Tibial nerve (tissue), 4 donors: ENCODE data around the gene WDR73. TPM values are rescaled to one million over a fixed set of nuclear protein-coding genes. Genes with fewer than 3 reads are reported as not detected.

Experiments
- DNase-seq, 2 donors: peaks; one replicate each; pipeline ENCODE4 v3.0.0-alpha.2; 2019; ENCODE audit warnings: low spot score in 2 of 2
- H3K27ac ChIP-seq, 4 donors: fragments of 200-600 bp; sonication (generic) in 3 of 4; one replicate each; pipeline ENCODE4 v1.5.1; 2017 to 2019; ENCODE audit warnings: mild to moderate bottlenecking in 1 of 4
- H3K27me3 ChIP-seq, 2 donors: fragments of 200-600 bp; sonication (generic) in 1 of 2; one replicate each; pipeline versions ENCODE4 v1.5.1 to v1.6.0; 2017 to 2019
- H3K36me3 ChIP-seq, 3 donors: fragments of 200-600 bp; sonication (generic); one replicate each; pipeline ENCODE4 v1.5.1; 2018 to 2019
- H3K4me1 ChIP-seq, 4 donors: fragments of 200-600 bp; sonication (generic) in 3 of 4; one replicate each; pipeline ENCODE4 v1.5.1; 2017 to 2019
- H3K4me3 ChIP-seq, 4 donors: fragments of 200-600 bp; sonication (generic) in 3 of 4; one replicate each; pipeline ENCODE4 v1.5.1; 2017 to 2019; ENCODE audit warnings: mild to moderate bottlenecking in 1 of 4, moderate library complexity in 1 of 4
- H3K9me3 ChIP-seq, 4 donors: fragments of 200-600 bp; sonication (generic) in 3 of 4; one replicate each; pipeline ENCODE4 v1.5.1; 2017 to 2019
- CTCF ChIP-seq, 5 experiments: fragments of 200-600 bp in 3 of 5; fragments of 450-650 bp in 2 of 5; sonication (generic) in 3 of 5; IDR thresholded peaks; one replicate each; pipeline ENCODE4 v1.5.1; 2016 to 2019; ENCODE audit warnings: antibody characterized with exemption in 5 of 5, mild to moderate bottlenecking in 3 of 5, moderate library complexity in 2 of 5
- EP300 ChIP-seq, 2 donors: sonication (generic); formaldehyde crosslinking; IDR thresholded peaks; one replicate each; pipeline ENCODE4 v1.6.1; 2017; ENCODE audit warnings: antibody characterized with exemption in 2 of 2, mild to moderate bottlenecking in 1 of 2
- POLR2A ChIP-seq, 2 donors: fragments of 450-650 bp; IDR thresholded peaks; one replicate each; pipeline ENCODE4 v1.6.1; 2017; ENCODE audit warnings: antibody characterized with exemption in 2 of 2, mild to moderate bottlenecking in 2 of 2, moderate library complexity in 2 of 2
- WGBS, 2 donors: methylation state at CpG; one replicate each; pipeline ENCODE4 v1.1.5; 2018; 5-methylcytosine and 5-hydroxymethylcytosine counted together
- total RNA-seq, 4 donors: library from RNA; depleted of rRNA; stranded (reverse); fragments of >200 nt; gene quantifications; one replicate each; pipeline ENCODE4 v1.1.0, GENCODE V29; 2016

WDR73 gene
- total RNA-seq, 4 donors from 2014 or later: 19.7 to 40.2 (median 32.3) TPM

GRCh38 chr15:84616235-84616634, 37.8 kb downstream of the WDR73 start:
- WGBS, 2 donors: 83 to 88% methylated on average over 3 of the region's 3 CpGs
- DNase-seq: no peak
- Histone ChIP-seq H3K36me3 (peaks cover 1 to 39% (median 8%) of the 10 kb centered on the region in 3 donors), H3K4me3 (no peak overlapping the region), H3K9me3 (peaks cover 0 to 10% (median under 1%) of the 10 kb centered on the region in 4 donors), H3K27me3 (no peaks in the 10 kb centered on the region), H3K4me1 (no peaks in the 10 kb centered on the region), H3K27ac (no peak overlapping the region)
- TF ChIP-seq EP300 (IDR thresholded peaks at IDR 0.05) (no peak), CTCF (IDR thresholded peaks at IDR 0.05) (no peak), POLR2A (IDR thresholded peaks at IDR 0.05) (no peak)

GRCh38 chr15:84611631-84612030, 42.5 kb downstream of the WDR73 start:
- no peak for DNase-seq
- TF ChIP-seq EP300 (IDR thresholded peaks at IDR 0.05) (no peak), POLR2A (IDR thresholded peaks at IDR 0.05) (no peak), CTCF (IDR thresholded peaks at IDR 0.05) (no peak)
- no peak overlapping the region for H3K4me3 ChIP-seq
- H3K36me3 ChIP-seq: peaks cover 0 to 24% (median 0%) of the 10 kb centered on the region in 3 donors
- no peaks in the 10 kb centered on the region for H3K4me1 ChIP-seq
- H3K27me3 ChIP-seq: no peaks in the 10 kb centered on the region
- 93 to 94% methylated on average over 7 of the region's 7 CpGs for WGBS, 2 donors
- H3K27ac ChIP-seq: no peak overlapping the region
- H3K9me3 ChIP-seq: no peaks in the 10 kb centered on the region

- Histone ChIP-seq H3K4me3 (no peak overlapping the region), H3K9me3 (no peaks in the 10 kb centered on the region), H3K27me3 (no peaks in the 10 kb centered on the region), H3K36me3 (peaks cover 0 to 36% (median 0%) of the 10 kb centered on the region in 3 donors), H3K4me1 (no peaks in the 10 kb centered on the region), H3K27ac (no peak overlapping the region)
- TF ChIP-seq EP300 (IDR thresholded peaks at IDR 0.05) (no peak), POLR2A (IDR thresholded peaks at IDR 0.05) (no peak), CTCF (IDR thresholded peaks at IDR 0.05) (no peak)
- no peak for DNase-seq
- WGBS, 2 donors: 85 to 91% methylated on average over 11 of the region's 11 CpGs
Observed at GRCh38 chr15:84609818-84610525, 44.1 kb downstream of the WDR73 start.

- Histone ChIP-seq H3K27ac (no peak overlapping the region), H3K27me3 (no peaks in the 10 kb centered on the region), H3K36me3 (peaks cover 0 to 42% (median 0%) of the 10 kb centered on the region in 3 donors), H3K4me1 (no peaks in the 10 kb centered on the region), H3K4me3 (no peak overlapping the region), H3K9me3 (no peaks in the 10 kb centered on the region)
- DNase-seq: no peak
- WGBS, 2 donors: 25 to 30% methylated on average over 1 of the region's 1 CpG
- TF ChIP-seq CTCF (IDR thresholded peaks at IDR 0.05) (no peak), POLR2A (IDR thresholded peaks at IDR 0.05) (no peak), EP300 (IDR thresholded peaks at IDR 0.05) (no peak)
Observed at GRCh38 chr15:84608707-84609284, 45.3 kb downstream of the WDR73 start.

GRCh38 chr15:84606653-84607120, 47.4 kb downstream of the WDR73 start:
- no peak for DNase-seq
- Histone ChIP-seq H3K9me3 (no peaks in the 10 kb centered on the region), H3K4me1 (peaks cover 0 to 11% (median 5%) of the 10 kb centered on the region in 4 donors), H3K36me3 (peaks cover 0 to 46% (median 0%) of the 10 kb centered on the region in 3 donors), H3K4me3 (no peak overlapping the region), H3K27me3 (no peaks in the 10 kb centered on the region), H3K27ac (no peak overlapping the region)
- 69 to 73% methylated on average over 8 of the region's 8 CpGs for WGBS, 2 donors
- TF ChIP-seq POLR2A (IDR thresholded peaks at IDR 0.05) (no peak), CTCF (IDR thresholded peaks at IDR 0.05) (no peak), EP300 (IDR thresholded peaks at IDR 0.05) (no peak)
